ENCODE measurements around the gene ADGRG6. TPM values are rescaled to one million over a fixed set of nuclear protein-coding genes. Genes with fewer than 3 reads are reported as not detected.

The ADGRG6 gene
- total and polyA plus RNA-seq, 2 donors (not counting 3 experiments of a cell fraction or from before 2014, with no cell fraction given): 99.3 to 166 TPM

- intact Hi-C loops (cut with micrococcal nuclease) (no loop called here), dilution Hi-C loops (cut with MboI; ENCODE audit: extremely low pct_ligation_motif_present, low sequenced_read_pairs) (no loop called here)
- H3K9me3 ChIP-seq (replicated peaks; ENCODE audit: control insufficient read depth, insufficient read depth, low read length): peaks cover 4% of the 10 kb centered on the region
- no peaks in the 10 kb centered on the region for H3K9me1 ChIP-seq (replicated peaks; ENCODE audit: control insufficient read depth, extremely low read depth, insufficient read depth, low read length)
- FAIRE-seq (no peak), DNase-seq (ENCODE audit: low read depth, low spot score) (no peak)
- H3K4me1 ChIP-seq (ENCODE audit: control insufficient read depth, extremely low read depth, insufficient read depth, low read length): no peaks in the 10 kb centered on the region
- H3K79me2 ChIP-seq (ENCODE audit: control insufficient read depth, insufficient read depth, low read length): no peaks in the 10 kb centered on the region
- H3K27ac ChIP-seq (ENCODE audit: insufficient read depth, low read depth, low read length): no peak overlapping the region
- no peak overlapping the region for H3K4me2 ChIP-seq (ENCODE audit: insufficient read depth, low read length)
- H3K36me3 ChIP-seq (ENCODE audit: control insufficient read depth in 2 of 2, extremely low read depth in 1 of 2, insufficient read depth in 2 of 2, low read length in 2 of 2): no peaks in the 10 kb centered on the region
- H3K9ac ChIP-seq (replicated peaks; ENCODE audit: extremely low read depth, insufficient read depth, low read length): no peak overlapping the region
- ChIA-PET POLR2A (no interaction called here), CTCF (interaction anchor here (0.6 kb wide), 1 partner anchor 15 kb away, joined by 3 read pairs; no protein-coding TSS in a partner anchor)
- H3K4me3 ChIP-seq (replicated peaks in 1 of 3; ENCODE audit: insufficient read depth in 1 of 3, low read depth in 1 of 3, low read length in 3 of 3): no peak overlapping the region
- TF ChIP-seq JUN (IDR thresholded peaks at IDR 0.05; ENCODE audit: borderline replicate concordance, insufficient read depth, insufficient read length, low read depth) (no peak), POLR2A (IDR thresholded peaks at IDR 0.05; ENCODE audit: low read depth, low read length) (no peak), FOS (IDR thresholded peaks at IDR 0.05; ENCODE audit: borderline replicate concordance, insufficient read depth, low read length) (no peak), POLR2AphosphoS5 (IDR thresholded peaks at IDR 0.05; ENCODE audit: insufficient read depth, low read depth, low read length) (no peak), GATA2 (IDR thresholded peaks at IDR 0.05; ENCODE audit: insufficient read depth, insufficient read length, low read depth, low read length) (no peak), MYC (IDR thresholded peaks at IDR 0.05; ENCODE audit: low read depth, low read length) (no peak), EZH2 (IDR thresholded peaks at IDR 0.05; ENCODE audit: borderline replicate concordance, low read depth, low read length, severe bottlenecking) (no peak), CTCF (IDR thresholded peaks at IDR 0.05; ENCODE audit: extremely low read depth in 1 of 2, insufficient read depth in 1 of 2, low read depth in 1 of 2, low read length in 2 of 2) (no peak), MAX (IDR thresholded peaks at IDR 0.05; ENCODE audit: insufficient read depth, insufficient read length) (no peak)
- BruUV-seq (replicated peaks): no TSS peak
- H4K20me1 ChIP-seq (replicated peaks; ENCODE audit: control insufficient read depth, extremely low read depth, insufficient read depth, low read length): no peaks in the 10 kb centered on the region
- H3K27me3 ChIP-seq (ENCODE audit: control insufficient read depth in 2 of 2, insufficient read depth in 2 of 2, low read length in 2 of 2): no peaks in the 10 kb centered on the region
- H2AFZ ChIP-seq (ENCODE audit: low read depth, low read length): no peak overlapping the region
Measured at GRCh38 chr6:142459271-142459670, 157.5 kb downstream of the ADGRG6 start.

All from endothelial cell of umbilical vein (primary cell).